HEK293T (cell line): ENCODE results near the gene TSNAX.

Source experiments
- ELF4 ChIP-seq: fragments of 450-650 bp; IDR thresholded peaks from 2 replicates; pipeline ENCODE4 v1.6.1; 2017; ENCODE audit warnings: antibody characterized with exemption
- SP1 ChIP-seq: fragments of 450-650 bp; IDR thresholded peaks from 2 replicates; pipeline ENCODE4 v1.6.1; 2017
- SUZ12 ChIP-seq: fragments of 450-650 bp; IDR thresholded peaks from 2 replicates; pipeline ENCODE4 v1.6.1; 2016; ENCODE audit warnings: mild to moderate bottlenecking

- TF ChIP-seq SUZ12 (no peak), SP1 (no peak), ELF4 (no peak)
These were observed 21.9 kb downstream of the TSNAX start for GRCh38 chr1:231550448-231550781.
